ENCODE results near the gene SENP6. TPM values are rescaled to one million over a fixed set of nuclear protein-coding genes. Genes with fewer than 3 reads are reported as not detected.

Gene SENP6
- total RNA-seq, 2 experiments from 2014 or later = 58.6 to 59.2 TPM

Other genes with a start within 250 kb of the SENP6 start
- gene FILIP1, start 108.1 kb upstream of the SENP6 start, total RNA-seq = not detected
- 1 to 10 TPM; 4.3 to 4.6 TPM for gene MYO6, start 147.4 kb downstream of the SENP6 start, total RNA-seq